ENCODE results near the gene CNPY2. TPM values are rescaled to one million over a fixed set of nuclear protein-coding genes. Genes with fewer than 3 reads are reported as not detected.
"Not testable (repeated sequence)": the region's sequence is repeated elsewhere in the genome, so short reads cannot be mapped to it uniquely, and the experiment has no call there.

The CNPY2 gene
- total RNA-seq, 1 donor from 2014 or later = 171 TPM

- no peaks in the 10 kb centered on the region for H3K9me3 Mint-ChIP-seq
- peaks cover 4% of the 10 kb centered on the region for H3K36me3 Mint-ChIP-seq
- peaks cover 27% of the 10 kb centered on the region for H3K4me1 Mint-ChIP-seq
- peak overlapping the region; percentile 34 for H3K27ac Mint-ChIP-seq
- no peaks in the 10 kb centered on the region for H3K27me3 Mint-ChIP-seq (ENCODE audit: low read depth)
- DNase-seq (ENCODE audit: low spot score in 2 of 2, unreplicated experiment in 2 of 2) = no peak
- no peak for TF ChIP-seq CTCF (IDR thresholded peaks at IDR 0.05; ENCODE audit: unreplicated experiment)
- H3K4me3 Mint-ChIP-seq = no peak overlapping the region
Observed at GRCh38 chr12:56297400-56297799, 18.4 kb downstream of the CNPY2 start.

- Mint-ChIP-seq H3K36me3 (peaks cover 4% of the 10 kb centered on the region), H3K27ac (no peak overlapping the region), H3K9me3 (no peaks in the 10 kb centered on the region), H3K4me3 (no peak overlapping the region), H3K27me3 (ENCODE audit: low read depth) (no peaks in the 10 kb centered on the region), H3K4me1 (peaks cover 23% of the 10 kb centered on the region)
- no peak for TF ChIP-seq CTCF (IDR thresholded peaks at IDR 0.05; ENCODE audit: unreplicated experiment)
- no peak for DNase-seq (ENCODE audit: low spot score in 2 of 2, unreplicated experiment in 2 of 2)
Observed at GRCh38 chr12:56296295-56296694, 19.5 kb downstream of the CNPY2 start.

GRCh38 chr12:56293795-56294194 is 22.0 kb downstream of the CNPY2 start:
- H3K27ac Mint-ChIP-seq = peak overlapping the region; percentile 39
- H3K4me3 Mint-ChIP-seq = no peak overlapping the region
- TF ChIP-seq CTCF (IDR thresholded peaks at IDR 0.05; ENCODE audit: unreplicated experiment) = no peak

GRCh38 chr12:56288705-56289387 is 26.9 kb downstream of the CNPY2 start:
- H3K9me3 Mint-ChIP-seq = no peaks in the 10 kb centered on the region
- peaks cover 1% of the 10 kb centered on the region for H3K4me1 Mint-ChIP-seq
- no peaks in the 10 kb centered on the region for H3K27me3 Mint-ChIP-seq (ENCODE audit: low read depth)
- H3K36me3 Mint-ChIP-seq = peaks cover 12% of the 10 kb centered on the region
- no peak for TF ChIP-seq CTCF (IDR thresholded peaks at IDR 0.05; ENCODE audit: unreplicated experiment)
- no peak overlapping the region for H3K27ac Mint-ChIP-seq
- no peak overlapping the region for H3K4me3 Mint-ChIP-seq
- no peak for DNase-seq (ENCODE audit: low spot score in 2 of 2, unreplicated experiment in 2 of 2)

More at GRCh38 chr12:56293795-56294194, 22.0 kb downstream of the CNPY2 start:
- H3K4me1 Mint-ChIP-seq = peaks cover 9% of the 10 kb centered on the region
- no peaks in the 10 kb centered on the region for H3K27me3 Mint-ChIP-seq (ENCODE audit: low read depth)
- peaks cover 6% of the 10 kb centered on the region for H3K36me3 Mint-ChIP-seq
- DNase-seq (ENCODE audit: low spot score in 2 of 2, unreplicated experiment in 2 of 2) = no peak
- no peaks in the 10 kb centered on the region for H3K9me3 Mint-ChIP-seq

GRCh38 chr12:56286044-56286830 is 29.6 kb downstream of the CNPY2 start:
- H3K4me3 Mint-ChIP-seq = no peak overlapping the region
- no peaks in the 10 kb centered on the region for H3K9me3 Mint-ChIP-seq
- H3K4me1 Mint-ChIP-seq = no peaks in the 10 kb centered on the region
- no peak for DNase-seq (ENCODE audit: low spot score in 2 of 2, unreplicated experiment in 2 of 2)
- H3K27ac Mint-ChIP-seq = no peak overlapping the region
- TF ChIP-seq CTCF (IDR thresholded peaks at IDR 0.05; ENCODE audit: unreplicated experiment) = no peak
- peaks cover 22% of the 10 kb centered on the region for H3K36me3 Mint-ChIP-seq
- no peaks in the 10 kb centered on the region for H3K27me3 Mint-ChIP-seq (ENCODE audit: low read depth)

- H3K27me3 Mint-ChIP-seq (ENCODE audit: low read depth); DNase-seq (ENCODE audit: low spot score in 2 of 2, unreplicated experiment in 2 of 2): not testable (repeated sequence)
Observed at GRCh38 chr12:56284263-56284662, 31.5 kb downstream of the CNPY2 start.

More at GRCh38 chr12:56284263-56284662, 31.5 kb downstream of the CNPY2 start:
- H3K4me3 Mint-ChIP-seq, H3K4me1 Mint-ChIP-seq, H3K9me3 Mint-ChIP-seq, H3K27ac Mint-ChIP-seq: not testable (repeated sequence)
- H3K36me3 Mint-ChIP-seq = peaks cover 25% of the 10 kb centered on the region
